HG02623 (cell line): ENCODE measurements around the gene OR6T1.
A peak's percentile ranks its signal among the peaks of the same experiment; 100 is the strongest.

Source experiments
- ATAC-seq: cut with Tn5 transposase; IDR thresholded peaks from one replicate; pipeline ENCODE4 v1.9.1; 2021; ENCODE audit warnings: moderate library complexity; ENCODE audit not compliant: unreplicated experiment

Gene OR6T1

GRCh38 chr11:123943738-123944137 lies at the start of gene OR6T1:
Gene OR6T1 (minus strand): TSS chr11:123943838. CDS start chr11:123943838, 0 bp downstream.
- no peak for ATAC-seq

GRCh38 chr11:123979311-123979710 lies 35.7 kb upstream of the OR6T1 start:
- ATAC-seq, result no peak

- ATAC-seq, result no peak
Measured at GRCh38 chr11:123977731-123978347, 34.2 kb upstream of the OR6T1 start, which contains the start of gene OR10S1. Gene OR10S1 (minus strand): TSS chr11:123977781. CDS start chr11:123977664, 117 bp downstream.

- ATAC-seq, result no peak
Measured at GRCh38 chr11:123976770-123977560, 33.3 kb upstream of the OR6T1 start.

GRCh38 chr11:123973816-123974215 lies 30.2 kb upstream of the OR6T1 start:
- no peak for ATAC-seq

- no peak for ATAC-seq
Measured at GRCh38 chr11:123956752-123957151, 13.1 kb upstream of the OR6T1 start.

GRCh38 chr11:123945132-123945531 lies 1.5 kb upstream of the OR6T1 start:
- ATAC-seq, result no peak

- no peak for ATAC-seq
Measured at GRCh38 chr11:123942413-123942812, 1.2 kb downstream of the OR6T1 start.

- no peak for ATAC-seq
Measured at GRCh38 chr11:123939317-123939716, 4.3 kb downstream of the OR6T1 start, which contains the start of gene OR4D5. Gene OR4D5 (plus strand): TSS chr11:123939617. CDS start chr11:123939617, 0 bp downstream.

GRCh38 chr11:123924027-123924426 lies 19.6 kb downstream of the OR6T1 start:
- no peak for ATAC-seq

- ATAC-seq, result no peak
Measured at GRCh38 chr11:123920943-123921342, 22.7 kb downstream of the OR6T1 start.

- no peak for ATAC-seq
Measured at GRCh38 chr11:123905826-123906225, 37.8 kb downstream of the OR6T1 start.

GRCh38 chr11:123904932-123905331 lies 38.7 kb downstream of the OR6T1 start:
- ATAC-seq, result no peak

GRCh38 chr11:123903932-123904331 lies 39.7 kb downstream of the OR6T1 start:
- peak; percentile 89 for ATAC-seq

- ATAC-seq, result no peak
Measured at GRCh38 chr11:123901867-123902266, 41.8 kb downstream of the OR6T1 start, which contains the start of gene OR8D4. Gene OR8D4 (plus strand): TSS chr11:123902167. CDS start chr11:123906432, 4,265 bp downstream.

- no peak for ATAC-seq
Measured at GRCh38 chr11:123899792-123900191, 43.8 kb downstream of the OR6T1 start.
